Body of pancreas (tissue), 4 donors: Measurements from ENCODE around the gene BRD1. TPM values are rescaled to one million over a fixed set of nuclear protein-coding genes. Genes with fewer than 3 reads are reported as not detected.

Source experiments
- ATAC-seq: fragments of 150-250 bp; one replicate; pipeline ENCODE4 v1.9.1; 2016
- DNase-seq, 4 donors: peaks; one replicate each; pipeline ENCODE4 v3.0.0-alpha.2; 2019
- H3K27ac ChIP-seq, 4 donors: fragments of 200-600 bp; sonication (generic); 1 replicate in 3 of 4; 2 replicates in 1 of 4; pipeline versions ENCODE4 v1.5.1 to v1.6.1; 2016 to 2019; ENCODE audit warnings: mild to moderate bottlenecking in 1 of 4, mixed read lengths in 1 of 4, moderate library complexity in 1 of 4
- H3K27me3 ChIP-seq, 2 donors: fragments of 200-600 bp; sonication (generic); one replicate each; pipeline ENCODE4 v1.6.0; 2016; ENCODE audit warnings: mild to moderate bottlenecking in 1 of 2
- H3K36me3 ChIP-seq, 2 donors: fragments of 200-600 bp; sonication (generic); replicated peaks in 1 of 2; 2 replicates each; pipeline ENCODE4 v1.5.1; 2016; ENCODE audit warnings: low read depth in 2 of 2; ENCODE audit not compliant: insufficient read depth in 1 of 2
- H3K4me1 ChIP-seq: fragments of 200-600 bp; sonication (generic); one replicate; pipeline ENCODE4 v1.6.0; 2016
- H3K4me3 ChIP-seq, 2 donors: fragments of 200-600 bp; sonication (generic); 1 replicate in 1 of 2; 2 replicates in 1 of 2; pipeline ENCODE4 v1.5.1; 2016 to 2019
- H3K9me3 ChIP-seq, 3 donors: fragments of 200-600 bp; sonication (generic); 1 replicate in 2 of 3; 2 replicates in 1 of 3; pipeline ENCODE4 v1.5.1; 2016
- CTCF ChIP-seq, 7 experiments: fragments of 450-650 bp in 4 of 7; fragments of 200-600 bp in 3 of 7; sonication (generic) in 3 of 7; IDR thresholded peaks; one replicate each; pipeline ENCODE4 v1.5.1; 2016 to 2019; ENCODE audit warnings: antibody characterized with exemption in 7 of 7
- POLR2A ChIP-seq, 3 donors: fragments of 450-650 bp; IDR thresholded peaks; one replicate each; pipeline ENCODE4 v1.6.1; 2016; ENCODE audit warnings: antibody characterized with exemption in 3 of 3, mild to moderate bottlenecking in 2 of 3
- WGBS, 2 donors: methylation state at CpG; one replicate each; pipeline ENCODE4 v1.1.5; 2017; 5-methylcytosine and 5-hydroxymethylcytosine counted together
- intact Hi-C: fragments of 100-400 bp; cut with DNase I; formaldehyde crosslinking; loops from one replicate; pipeline ENCODE4 v1.15.1; 2023
- total RNA-seq, 2 donors: library from RNA; depleted of rRNA; stranded (reverse); fragments of >200 nt; gene quantifications; one replicate each; pipeline ENCODE4 v1.1.0, GENCODE V29; 2016

BRD1 gene
- total RNA-seq, 2 donors from 2014 or later, result 21.8 to 36.9 TPM

GRCh38 chr22:49768951-49769690 lies 58.6 kb downstream of the BRD1 start:
- Histone ChIP-seq H3K9me3 (no peaks in the 10 kb centered on the region), H3K27ac (no peak overlapping the region), H3K4me1 (no peaks in the 10 kb centered on the region), H3K4me3 (no peak overlapping the region), H3K27me3 (no peaks in the 10 kb centered on the region), H3K36me3 (peaks cover 7 to 12% of the 10 kb centered on the region in 2 donors)
- intact Hi-C loops, result no loop called here
- ATAC-seq (peak; percentile 24), DNase-seq (peak in 2 of 4 donors; percentile 25 to 27)
- 66 to 79% methylated on average over 14 to 16 of the region's 24 CpGs for WGBS, 2 donors
- TF ChIP-seq POLR2A (IDR thresholded peaks at IDR 0.05) (no peak), CTCF (IDR thresholded peaks at IDR 0.05) (no peak)

DNA sequence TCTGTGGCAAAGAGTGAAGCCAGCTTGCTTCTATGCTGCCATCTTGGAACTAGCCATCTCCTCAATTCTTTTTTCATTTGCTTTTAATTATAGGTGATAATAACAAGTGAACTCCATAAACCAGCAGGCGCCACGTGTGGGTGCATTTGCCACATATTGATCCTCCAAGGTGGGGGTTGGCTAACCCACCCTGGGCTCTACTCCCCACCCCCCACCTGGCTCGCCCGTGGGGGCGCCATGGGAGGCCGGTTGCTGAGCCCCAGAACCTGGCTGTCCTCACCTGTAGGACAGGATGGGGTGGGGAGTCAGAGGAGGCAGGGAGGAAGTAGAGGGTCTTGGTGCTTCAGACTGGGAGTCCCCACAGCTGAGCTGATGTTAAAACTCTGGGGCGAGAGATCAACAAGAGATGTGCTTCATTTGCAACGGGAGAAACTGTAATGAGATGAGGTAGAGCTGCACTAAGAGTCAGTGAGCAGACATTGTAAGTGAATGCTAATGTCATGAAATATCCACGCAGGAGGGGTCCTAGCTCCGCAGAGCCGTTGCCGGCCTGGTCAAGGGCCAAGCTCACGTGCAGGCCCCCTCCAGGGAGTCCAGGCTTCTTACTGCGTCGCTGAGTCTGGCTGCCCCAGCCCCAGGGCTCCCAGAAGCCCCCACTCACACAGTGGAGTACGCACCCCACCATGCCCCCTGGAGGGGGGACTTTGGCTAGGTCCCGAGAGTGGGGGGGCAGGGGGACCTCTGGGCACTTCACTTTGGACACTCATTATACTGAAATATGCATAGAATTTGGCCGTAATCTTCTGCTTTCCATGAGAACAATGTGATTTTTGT lies 59.4 kb downstream of the BRD1 start:
- ATAC-seq (no peak), DNase-seq (peak in 2 of 4 donors; percentile 1 to 13)
- TF ChIP-seq POLR2A (IDR thresholded peaks at IDR 0.05) (no peak), CTCF (IDR thresholded peaks at IDR 0.05) (no peak)
- no peaks in the 10 kb centered on the region for H3K4me1 ChIP-seq
- H3K36me3 ChIP-seq, result peaks cover 0 to 4% of the 10 kb centered on the region in 2 donors
- no peaks in the 10 kb centered on the region for H3K9me3 ChIP-seq
- 81 to 85% methylated on average over 17 to 18 of the region's 18 CpGs for WGBS, 2 donors
- H3K4me3 ChIP-seq, result no peak overlapping the region
- H3K27ac ChIP-seq, result no peak overlapping the region
- intact Hi-C loops, result no loop called here
- H3K27me3 ChIP-seq, result no peaks in the 10 kb centered on the region

DNA sequence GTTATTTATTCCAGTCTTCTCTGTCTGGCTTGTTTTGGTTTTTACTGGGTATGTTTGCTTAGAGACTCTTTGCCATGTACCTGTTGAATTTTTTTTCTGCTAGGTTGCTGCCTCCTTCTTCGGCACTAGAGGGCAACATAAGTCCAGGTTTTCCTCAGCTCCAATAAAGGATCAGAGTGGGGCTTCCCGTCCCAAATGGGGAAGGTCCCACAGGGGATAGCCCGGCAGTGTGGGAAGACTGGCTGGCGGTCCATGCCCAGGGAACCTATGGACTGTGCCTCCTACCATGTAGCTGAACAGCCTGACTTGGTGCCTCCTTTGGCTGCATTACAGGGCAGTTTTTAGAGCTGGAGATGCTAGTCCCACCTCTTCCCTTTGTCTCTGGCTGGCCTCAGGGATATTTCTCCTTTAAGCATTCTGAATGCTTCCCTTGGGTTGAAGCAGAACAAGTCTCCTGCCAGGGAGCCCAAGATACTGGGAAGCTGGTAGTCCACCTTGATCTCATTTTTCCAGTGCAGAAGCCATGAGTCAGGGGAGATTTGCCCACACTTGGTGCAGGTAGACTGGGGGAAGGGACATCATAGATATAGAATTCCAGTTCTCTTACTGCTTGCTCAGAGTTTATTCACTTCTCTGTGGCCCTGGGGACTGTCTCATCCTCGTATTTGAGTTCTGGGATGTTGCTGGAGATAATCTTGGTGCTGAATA lies 60.2 kb downstream of the BRD1 start:
- H3K9me3 ChIP-seq, result no peaks in the 10 kb centered on the region
- DNase-seq (peak in 1 of 4 donors; percentile 24), ATAC-seq (no peak)
- no peak for TF ChIP-seq POLR2A (IDR thresholded peaks at IDR 0.05)
- TF ChIP-seq CTCF (IDR thresholded peaks at IDR 0.05), result peak in 6 of 7 experiments; percentile 31 to 75 (median 50)
- intact Hi-C loops, result no loop called here
- no peak overlapping the region for H3K4me3 ChIP-seq
- WGBS, 2 donors, result 25 to 39% methylated on average over 5 of the region's 5 CpGs
- H3K4me1 ChIP-seq, result no peaks in the 10 kb centered on the region
- no peak overlapping the region for H3K27ac ChIP-seq
- peaks cover 0 to under 1% of the 10 kb centered on the region in 2 donors for H3K36me3 ChIP-seq
- no peaks in the 10 kb centered on the region for H3K27me3 ChIP-seq

GRCh38 chr22:49765951-49766350 lies 61.7 kb downstream of the BRD1 start:
- no peak overlapping the region for H3K27ac ChIP-seq
- H3K9me3 ChIP-seq, result no peaks in the 10 kb centered on the region
- no peaks in the 10 kb centered on the region for H3K36me3 ChIP-seq
- 90 to 95% methylated on average over 8 to 10 of the region's 12 CpGs for WGBS, 2 donors
- H3K27me3 ChIP-seq, result no peaks in the 10 kb centered on the region
- DNase-seq (no peak), ATAC-seq (no peak)
- TF ChIP-seq POLR2A (IDR thresholded peaks at IDR 0.05) (no peak), CTCF (IDR thresholded peaks at IDR 0.05) (no peak)
- no peak overlapping the region for H3K4me3 ChIP-seq
- intact Hi-C loops, result no loop called here
- no peaks in the 10 kb centered on the region for H3K4me1 ChIP-seq
